Prostate gland (tissue), 2 donors: ENCODE data around the gene MTFMT.

ENCODE experiments used
- POLR2A ChIP-seq: fragments of 450-650 bp; IDR thresholded peaks from one replicate; pipeline ENCODE4 v1.6.1; 2016; ENCODE audit warnings: antibody characterized with exemption, mild to moderate bottlenecking
- POLR2AphosphoS5 ChIP-seq: sonication (generic); formaldehyde crosslinking; IDR thresholded peaks from one replicate; pipeline ENCODE4 v1.6.1; 2017; ENCODE audit warnings: antibody characterized with exemption
- TF ChIP-seq, protein P1 (sequence below), 4 experiments: fragments of 200-600 bp in 2 of 4; fragments of 450-650 bp in 2 of 4; sonication (generic) in 2 of 4; IDR thresholded peaks; 1 replicate in 3 of 4; 2 replicates in 1 of 4; pipeline ENCODE4 v1.5.1; 2016 to 2019; ENCODE audit warnings: antibody characterized with exemption in 4 of 4, mild to moderate bottlenecking in 2 of 4, moderate library complexity in 2 of 4

DNA sequence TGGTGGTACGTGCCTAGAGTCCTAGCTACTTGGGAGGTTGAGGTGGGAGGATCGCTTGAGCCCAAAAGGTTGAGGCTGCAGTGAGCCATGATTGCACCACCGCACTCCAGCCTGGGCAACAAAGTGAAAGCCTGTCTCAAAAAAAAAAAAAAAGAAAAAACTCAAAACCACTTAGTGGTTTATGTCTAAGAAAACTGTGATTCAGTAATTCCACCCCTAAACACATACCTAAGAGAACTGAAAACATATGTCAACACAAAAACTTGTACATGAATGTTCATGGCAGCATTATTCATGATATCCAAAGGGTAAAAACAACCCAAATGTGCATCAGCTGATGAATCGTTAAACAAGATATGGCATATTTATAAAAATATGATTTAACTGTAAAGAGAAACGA lies 54.0 kb downstream of the MTFMT start:
- TF ChIP-seq, protein P1, sequence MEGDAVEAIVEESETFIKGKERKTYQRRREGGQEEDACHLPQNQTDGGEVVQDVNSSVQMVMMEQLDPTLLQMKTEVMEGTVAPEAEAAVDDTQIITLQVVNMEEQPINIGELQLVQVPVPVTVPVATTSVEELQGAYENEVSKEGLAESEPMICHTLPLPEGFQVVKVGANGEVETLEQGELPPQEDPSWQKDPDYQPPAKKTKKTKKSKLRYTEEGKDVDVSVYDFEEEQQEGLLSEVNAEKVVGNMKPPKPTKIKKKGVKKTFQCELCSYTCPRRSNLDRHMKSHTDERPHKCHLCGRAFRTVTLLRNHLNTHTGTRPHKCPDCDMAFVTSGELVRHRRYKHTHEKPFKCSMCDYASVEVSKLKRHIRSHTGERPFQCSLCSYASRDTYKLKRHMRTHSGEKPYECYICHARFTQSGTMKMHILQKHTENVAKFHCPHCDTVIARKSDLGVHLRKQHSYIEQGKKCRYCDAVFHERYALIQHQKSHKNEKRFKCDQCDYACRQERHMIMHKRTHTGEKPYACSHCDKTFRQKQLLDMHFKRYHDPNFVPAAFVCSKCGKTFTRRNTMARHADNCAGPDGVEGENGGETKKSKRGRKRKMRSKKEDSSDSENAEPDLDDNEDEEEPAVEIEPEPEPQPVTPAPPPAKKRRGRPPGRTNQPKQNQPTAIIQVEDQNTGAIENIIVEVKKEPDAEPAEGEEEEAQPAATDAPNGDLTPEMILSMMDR (IDR thresholded peaks at IDR 0.05) = no peak
- TF ChIP-seq POLR2AphosphoS5 (no peak), POLR2A (no peak)
